B cell (primary cell): ENCODE data around the gene PKIB. TPM values are rescaled to one million over a fixed set of nuclear protein-coding genes. Genes with fewer than 3 reads are reported as not detected.

ENCODE experiments used
- ATAC-seq: fragments of 200-7000 bp; cut with Tn5 transposase; one replicate; pipeline ENCODE4 v1.10.0; 2021; ENCODE audit warnings: low read depth, mild to moderate bottlenecking, moderate number of reproducible peaks, moderate library complexity
- CTCF ChIA-PET: fragments of 350-600 bp; sonication (Branson Sonifier 250); formaldehyde crosslinking; loops from one replicate; lab custom pipeline; 2021; ENCODE audit warnings: antibody characterized with exemption, inconsistent platforms; lab: Charles Lee
- POLR2A ChIA-PET: fragments of 350-600 bp; sonication (Branson Sonifier 250); formaldehyde crosslinking; loops from one replicate; lab custom pipeline; 2021; ENCODE audit warnings: antibody characterized with exemption; lab: Charles Lee
- DNase-seq: peaks from one replicate; pipeline ENCODE4 v3.0.0; 2013
- H2AFZ ChIP-seq: 2 replicates; pipeline ENCODE4 v1.6.1; 2012; ENCODE audit warnings: mild to moderate bottlenecking, low read depth, low read length; ENCODE audit not compliant: insufficient read depth, poor library complexity, severe bottlenecking
- H3K27ac ChIP-seq, 2 donors: 1 replicate in 1 of 2; 2 replicates in 1 of 2; pipeline ENCODE4 v1.5.1; 2012 to 2013; ENCODE audit warnings: low read length in 2 of 2, mild to moderate bottlenecking in 2 of 2, moderate library complexity in 1 of 2
- H3K27me3 ChIP-seq, 4 experiments: fragments of 200-600 bp in 1 of 4; sonication (generic) in 1 of 4; replicated peaks in 1 of 4; 1 replicate in 2 of 4; 2 replicates in 2 of 4; pipeline versions ENCODE4 v1.6.1 to v1.7.0; 2013 to 2016; ENCODE audit warnings: low read length in 3 of 4, mild to moderate bottlenecking in 2 of 4, mixed read lengths in 1 of 4, moderate library complexity in 1 of 4; ENCODE audit not compliant: insufficient read depth in 4 of 4, control insufficient read depth in 3 of 4; ENCODE audit errors: control extremely low read depth in 1 of 4
- H3K36me3 ChIP-seq, 2 experiments: replicated peaks in 1 of 2; 1 replicate in 1 of 2; 2 replicates in 1 of 2; pipeline versions ENCODE4 v1.6.1 to v1.7.1; 2013; ENCODE audit warnings: low read length in 1 of 2; ENCODE audit not compliant: insufficient read depth in 2 of 2, control insufficient read depth in 1 of 2; ENCODE audit errors: control extremely low read depth in 1 of 2, extremely low read depth in 1 of 2
- H3K4me1 ChIP-seq, 2 donors: fragments of 200-600 bp in 1 of 2; sonication (generic) in 1 of 2; 1 replicate in 1 of 2; 2 replicates in 1 of 2; pipeline versions ENCODE4 v1.5.1 to v1.6.1; 2013 to 2017; ENCODE audit warnings: low read length in 2 of 2; ENCODE audit not compliant: control insufficient read depth in 2 of 2, insufficient read depth in 2 of 2
- H3K4me2 ChIP-seq: replicated peaks from 2 replicates; pipeline ENCODE3; 2012; ENCODE audit warnings: mild to moderate bottlenecking, low read depth, low read length; ENCODE audit not compliant: poor library complexity, severe bottlenecking
- H3K4me3 ChIP-seq, 5 experiments: fragments of 200-600 bp in 1 of 5; sonication (generic) in 1 of 5; 1 replicate in 3 of 5; 2 replicates in 2 of 5; pipeline versions ENCODE4 v1.5.1 to v1.7.0; 2011 to 2016; ENCODE audit warnings: low read length in 4 of 5, mild to moderate bottlenecking in 4 of 5, low read depth in 2 of 5, control low read depth in 1 of 5, moderate library complexity in 1 of 5; ENCODE audit not compliant: insufficient read depth in 1 of 5; ENCODE audit errors: control extremely low read depth in 1 of 5, extremely low read depth in 1 of 5
- H3K79me2 ChIP-seq: fragments of 200-600 bp; sonication (generic); one replicate; pipeline ENCODE4 v1.6.0; 2016; ENCODE audit warnings: low read length; ENCODE audit not compliant: control insufficient read depth, insufficient read depth
- H3K9ac ChIP-seq: fragments of 200-600 bp; sonication (generic); 2 replicates; pipeline ENCODE4 v1.6.1; 2017; ENCODE audit warnings: mild to moderate bottlenecking, low read length, moderate library complexity
- H3K9me3 ChIP-seq, 3 donors: one replicate each; pipeline versions ENCODE4 v1.6.1 to v1.7.1; 2013; ENCODE audit warnings: low read length in 2 of 3; ENCODE audit not compliant: control insufficient read depth in 2 of 3, insufficient read depth in 1 of 3; ENCODE audit errors: control extremely low read depth in 1 of 3
- H4K20me1 ChIP-seq: 2 replicates; pipeline ENCODE4 v1.6.0; 2012; ENCODE audit warnings: mild to moderate bottlenecking, low read length; ENCODE audit not compliant: insufficient read depth, control insufficient read depth, poor library complexity, severe bottlenecking
- H3K27ac Mint-ChIP-seq: one replicate; pipeline ENCODE4 v1.8.0; 2021; ENCODE audit warnings: mixed read lengths
- H3K27me3 Mint-ChIP-seq: one replicate; pipeline ENCODE4 v1.8.0; 2021; ENCODE audit warnings: mixed read lengths
- H3K4me1 Mint-ChIP-seq: one replicate; pipeline ENCODE4 v1.8.0; 2021; ENCODE audit warnings: mixed read lengths
- H3K4me3 Mint-ChIP-seq: one replicate; pipeline ENCODE4 v1.8.0; 2021; ENCODE audit warnings: mixed read lengths
- H3K9me3 Mint-ChIP-seq: one replicate; pipeline ENCODE4 v1.8.0; 2022; ENCODE audit warnings: mixed read lengths; ENCODE audit not compliant: insufficient read depth
- EZH2 ChIP-seq: IDR thresholded peaks from 2 replicates; pipeline ENCODE4 v1.6.1; 2012; ENCODE audit warnings: borderline replicate concordance, low read depth, mild to moderate bottlenecking, moderate library complexity, low read length; ENCODE audit not compliant: insufficient read depth, poor library complexity, severe bottlenecking
- WGBS: methylation state at CpG from one replicate; pipeline ENCODE4 v1.1.5; 2013; ENCODE audit warnings: missing lambda C conversion rate; ENCODE audit not compliant: insufficient coverage; 5-methylcytosine and 5-hydroxymethylcytosine counted together
- intact Hi-C: fragments of 100-400 bp; cut with micrococcal nuclease; formaldehyde crosslinking; loops from one replicate; pipeline ENCODE4 v1.10.0; 2022
- polyA plus RNA-seq: library from polyadenylated mRNA; depleted of rRNA; stranded (reverse); fragments of >200 nt; gene quantifications from 2 replicates; pipeline ENCODE4 v1.2.3, GENCODE V29; 2012
- total RNA-seq, 2 donors: library from RNA; stranded (reverse); fragments of 120-200 nt in 1 of 2; gene quantifications; 1 replicate in 1 of 2; 2 replicates in 1 of 2; pipeline versions ENCODE4 v1.2.3 to v1.2.4, GENCODE V29; 2013 to 2022
- TF ChIP-seq, protein P1 (sequence below): fragments of 200-600 bp; IDR thresholded peaks from one replicate; pipeline ENCODE4 v1.8.0; 2022; ENCODE audit warnings: antibody characterized with exemption, mild to moderate bottlenecking

The PKIB gene
- total and polyA plus RNA-seq, 2 donors (not counting 1 experiment from before 2014, with no cell fraction given), result 0.27 to 1.2 TPM

GRCh38 chr6:122752459-122752858 is 142.3 kb downstream of the PKIB start:
- CTCF ChIA-PET, result no interaction called here
- peaks cover 0 to 9% (median 0%) of the 10 kb centered on the region in 3 donors for H3K9me3 ChIP-seq
- H3K4me1 ChIP-seq, result peaks cover 7 to 17% of the 10 kb centered on the region in 2 donors
- H3K9me3 Mint-ChIP-seq, result peaks cover 3% of the 10 kb centered on the region
- no peak for DNase-seq
- no peaks in the 10 kb centered on the region for H4K20me1 ChIP-seq
- H2AFZ ChIP-seq, result no peak overlapping the region
- H3K79me2 ChIP-seq, result no peaks in the 10 kb centered on the region
- H3K4me1 Mint-ChIP-seq, result peaks cover 45% of the 10 kb centered on the region
- intact Hi-C loops, result no loop called here
- no peak overlapping the region for H3K4me2 ChIP-seq
- H3K9ac ChIP-seq, result no peak overlapping the region
- H3K27ac ChIP-seq, result no peak overlapping the region
- no peak for ATAC-seq
- H3K4me3 ChIP-seq, result no peak overlapping the region
- peak overlapping the region; percentile 5 for H3K4me3 Mint-ChIP-seq
- POLR2A ChIA-PET, result no interaction called here
- no CpG with 5 or more reads among the region's 1 CpG for WGBS
- no peaks in the 10 kb centered on the region for H3K27me3 ChIP-seq
- H3K27me3 Mint-ChIP-seq, result no peaks in the 10 kb centered on the region
- no peaks in the 10 kb centered on the region for H3K36me3 ChIP-seq
- TF ChIP-seq, protein P1, sequence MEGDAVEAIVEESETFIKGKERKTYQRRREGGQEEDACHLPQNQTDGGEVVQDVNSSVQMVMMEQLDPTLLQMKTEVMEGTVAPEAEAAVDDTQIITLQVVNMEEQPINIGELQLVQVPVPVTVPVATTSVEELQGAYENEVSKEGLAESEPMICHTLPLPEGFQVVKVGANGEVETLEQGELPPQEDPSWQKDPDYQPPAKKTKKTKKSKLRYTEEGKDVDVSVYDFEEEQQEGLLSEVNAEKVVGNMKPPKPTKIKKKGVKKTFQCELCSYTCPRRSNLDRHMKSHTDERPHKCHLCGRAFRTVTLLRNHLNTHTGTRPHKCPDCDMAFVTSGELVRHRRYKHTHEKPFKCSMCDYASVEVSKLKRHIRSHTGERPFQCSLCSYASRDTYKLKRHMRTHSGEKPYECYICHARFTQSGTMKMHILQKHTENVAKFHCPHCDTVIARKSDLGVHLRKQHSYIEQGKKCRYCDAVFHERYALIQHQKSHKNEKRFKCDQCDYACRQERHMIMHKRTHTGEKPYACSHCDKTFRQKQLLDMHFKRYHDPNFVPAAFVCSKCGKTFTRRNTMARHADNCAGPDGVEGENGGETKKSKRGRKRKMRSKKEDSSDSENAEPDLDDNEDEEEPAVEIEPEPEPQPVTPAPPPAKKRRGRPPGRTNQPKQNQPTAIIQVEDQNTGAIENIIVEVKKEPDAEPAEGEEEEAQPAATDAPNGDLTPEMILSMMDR, result no peak
- TF ChIP-seq EZH2, result no peak
- H3K27ac Mint-ChIP-seq, result peak overlapping the region; percentile 57

GRCh38 chr6:122753000-122753687 is 142.9 kb downstream of the PKIB start:
- ChIA-PET POLR2A (no interaction called here), CTCF (interaction anchor here (1.3 kb wide), 1 partner anchor 87 kb away, joined by 3 read pairs; no protein-coding TSS in a partner anchor)
- Mint-ChIP-seq H3K27ac (peak overlapping the region; percentile 57), H3K27me3 (no peaks in the 10 kb centered on the region), H3K9me3 (peaks cover 3% of the 10 kb centered on the region), H3K4me1 (peaks cover 38% of the 10 kb centered on the region), H3K4me3 (peak overlapping the region; percentile 51)
- Histone ChIP-seq H4K20me1 (no peaks in the 10 kb centered on the region), H3K27me3 (no peaks in the 10 kb centered on the region), H3K4me2 (peak overlapping the region; percentile 4), H3K9ac (no peak overlapping the region), H3K4me1 (peaks cover 7 to 13% of the 10 kb centered on the region in 2 donors), H3K27ac (no peak overlapping the region), H3K79me2 (no peaks in the 10 kb centered on the region), H3K36me3 (no peaks in the 10 kb centered on the region), H3K9me3 (peaks cover 0 to 5% (median 0%) of the 10 kb centered on the region in 3 donors), H3K4me3 (peak overlapping the region in 1 of 5 experiments; percentile 15), H2AFZ (no peak overlapping the region)
- no peak for ATAC-seq
- 89% methylated on average over 8 of the region's 10 CpGs for WGBS
- intact Hi-C loops, result no loop called here
- no peak for DNase-seq
- TF ChIP-seq, protein P1, result no peak
- no peak for TF ChIP-seq EZH2
